MM.1S (cell line): ENCODE results near the gene TTLL3.

ENCODE experiments used
- CTCF ChIP-seq: fragments of 300-600 bp; sonication (generic); IDR thresholded peaks from 2 replicates; pipeline ENCODE4 v1.5.1; 2016; ENCODE audit warnings: antibody characterized with exemption, low read length, mixed read lengths
- EZH2 ChIP-seq: fragments of 300-600 bp; sonication (generic); optimal IDR thresholded peaks from 2 replicates; pipeline ENCODE3; 2017; ENCODE audit warnings: low read depth, mild to moderate bottlenecking, antibody characterized with exemption, low read length, mixed read lengths

- TF ChIP-seq EZH2, result no peak
- no peak for TF ChIP-seq CTCF
These were observed 33.8 kb downstream of the TTLL3 start, which contains the start of gene RPUSD3 for GRCh38 chr3:9843715-9844438.
